Breast epithelium (tissue), 3 donors: ENCODE measurements around the gene ZDHHC4.

Source experiments
- POLR2A ChIP-seq: fragments of 450-650 bp; IDR thresholded peaks from one replicate; pipeline ENCODE4 v1.6.1; 2016; ENCODE audit warnings: antibody characterized with exemption, mild to moderate bottlenecking, moderate library complexity
- POLR2AphosphoS5 ChIP-seq, 3 donors: sonication (generic); formaldehyde crosslinking; IDR thresholded peaks; one replicate each; pipeline ENCODE4 v1.6.1; 2017; ENCODE audit warnings: antibody characterized with exemption in 3 of 3

GRCh38 chr7:6567886-6568285, 9.4 kb upstream of the ZDHHC4 start:
- TF ChIP-seq POLR2A = no peak
- no peak for TF ChIP-seq POLR2AphosphoS5 (IDR thresholded peaks at IDR 0.05)
